ENCODE data around the gene TBL1X.

TBL1X gene

DNA sequence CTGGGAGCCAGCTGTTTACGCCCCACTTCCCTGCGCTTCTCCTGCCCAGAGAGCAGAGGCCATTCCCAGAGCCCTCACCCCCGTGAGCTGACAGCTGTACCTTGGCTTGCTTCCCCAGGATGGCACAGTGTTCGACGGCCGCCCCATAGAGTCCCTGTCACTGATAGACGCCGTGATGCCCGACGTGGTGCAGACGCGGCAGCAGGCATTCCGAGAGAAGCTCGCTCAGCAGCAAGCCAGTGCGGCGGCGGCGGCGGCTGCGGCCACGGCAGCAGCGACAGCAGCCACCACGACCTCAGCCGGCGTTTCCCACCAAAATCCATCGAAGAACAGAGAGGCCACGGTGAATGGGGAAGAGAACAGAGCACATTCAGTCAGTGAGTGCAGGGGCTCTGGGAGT lies 223.0 kb downstream of the TBL1X start:
- no peak for TF ChIP-seq POLR2AphosphoS5 (IDR thresholded peaks at IDR 0.05; ENCODE audit: low read depth, low read length)
- no peak for TF ChIP-seq TAF1 (IDR thresholded peaks at IDR 0.05; ENCODE audit: borderline replicate concordance, insufficient read depth, low read length)
- no peak for TF ChIP-seq SIN3A (IDR thresholded peaks at IDR 0.05; ENCODE audit: borderline replicate concordance, insufficient read depth, low read length)
- TF ChIP-seq, protein P1, sequence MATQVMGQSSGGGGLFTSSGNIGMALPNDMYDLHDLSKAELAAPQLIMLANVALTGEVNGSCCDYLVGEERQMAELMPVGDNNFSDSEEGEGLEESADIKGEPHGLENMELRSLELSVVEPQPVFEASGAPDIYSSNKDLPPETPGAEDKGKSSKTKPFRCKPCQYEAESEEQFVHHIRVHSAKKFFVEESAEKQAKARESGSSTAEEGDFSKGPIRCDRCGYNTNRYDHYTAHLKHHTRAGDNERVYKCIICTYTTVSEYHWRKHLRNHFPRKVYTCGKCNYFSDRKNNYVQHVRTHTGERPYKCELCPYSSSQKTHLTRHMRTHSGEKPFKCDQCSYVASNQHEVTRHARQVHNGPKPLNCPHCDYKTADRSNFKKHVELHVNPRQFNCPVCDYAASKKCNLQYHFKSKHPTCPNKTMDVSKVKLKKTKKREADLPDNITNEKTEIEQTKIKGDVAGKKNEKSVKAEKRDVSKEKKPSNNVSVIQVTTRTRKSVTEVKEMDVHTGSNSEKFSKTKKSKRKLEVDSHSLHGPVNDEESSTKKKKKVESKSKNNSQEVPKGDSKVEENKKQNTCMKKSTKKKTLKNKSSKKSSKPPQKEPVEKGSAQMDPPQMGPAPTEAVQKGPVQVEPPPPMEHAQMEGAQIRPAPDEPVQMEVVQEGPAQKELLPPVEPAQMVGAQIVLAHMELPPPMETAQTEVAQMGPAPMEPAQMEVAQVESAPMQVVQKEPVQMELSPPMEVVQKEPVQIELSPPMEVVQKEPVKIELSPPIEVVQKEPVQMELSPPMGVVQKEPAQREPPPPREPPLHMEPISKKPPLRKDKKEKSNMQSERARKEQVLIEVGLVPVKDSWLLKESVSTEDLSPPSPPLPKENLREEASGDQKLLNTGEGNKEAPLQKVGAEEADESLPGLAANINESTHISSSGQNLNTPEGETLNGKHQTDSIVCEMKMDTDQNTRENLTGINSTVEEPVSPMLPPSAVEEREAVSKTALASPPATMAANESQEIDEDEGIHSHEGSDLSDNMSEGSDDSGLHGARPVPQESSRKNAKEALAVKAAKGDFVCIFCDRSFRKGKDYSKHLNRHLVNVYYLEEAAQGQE (IDR thresholded peaks at IDR 0.05; ENCODE audit: insufficient read depth in 1 of 2, low read depth in 2 of 2, low read length in 2 of 2) = no peak
- TF ChIP-seq FOXP2 (optimal IDR thresholded peaks at IDR 0.05; ENCODE audit: borderline replicate concordance, extremely low read depth, extremely low read length, insufficient read depth) = no peak

DNA sequence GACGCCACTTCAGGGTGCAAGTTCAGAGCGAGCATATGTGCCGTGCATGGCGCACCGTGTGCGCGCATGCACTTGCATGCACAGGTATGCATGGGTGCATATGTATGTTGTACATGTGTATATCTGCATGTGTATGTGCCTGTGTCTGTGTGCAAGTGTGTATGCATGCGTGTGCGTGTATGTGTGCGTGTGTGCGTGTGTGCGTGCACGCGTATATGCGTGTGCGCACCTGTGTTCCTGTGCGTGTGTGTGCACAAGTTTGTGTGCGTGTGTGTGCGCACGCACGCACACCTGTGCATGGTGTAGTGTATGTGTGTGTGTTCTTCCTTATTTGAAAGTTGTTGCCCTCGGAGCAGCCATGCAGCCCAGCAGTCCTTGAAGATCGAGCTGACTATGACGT lies 224.0 kb downstream of the TBL1X start:
- TF ChIP-seq, protein P1 (IDR thresholded peaks at IDR 0.05; ENCODE audit: insufficient read depth in 1 of 2, low read depth in 2 of 2, low read length in 2 of 2) = no peak
- TF ChIP-seq POLR2AphosphoS5 (IDR thresholded peaks at IDR 0.05; ENCODE audit: low read depth, low read length) (no peak), FOXP2 (optimal IDR thresholded peaks at IDR 0.05; ENCODE audit: borderline replicate concordance, extremely low read depth, extremely low read length, insufficient read depth) (no peak), TAF1 (IDR thresholded peaks at IDR 0.05; ENCODE audit: borderline replicate concordance, insufficient read depth, low read length) (no peak), SIN3A (IDR thresholded peaks at IDR 0.05; ENCODE audit: borderline replicate concordance, insufficient read depth, low read length) (no peak)

DNA sequence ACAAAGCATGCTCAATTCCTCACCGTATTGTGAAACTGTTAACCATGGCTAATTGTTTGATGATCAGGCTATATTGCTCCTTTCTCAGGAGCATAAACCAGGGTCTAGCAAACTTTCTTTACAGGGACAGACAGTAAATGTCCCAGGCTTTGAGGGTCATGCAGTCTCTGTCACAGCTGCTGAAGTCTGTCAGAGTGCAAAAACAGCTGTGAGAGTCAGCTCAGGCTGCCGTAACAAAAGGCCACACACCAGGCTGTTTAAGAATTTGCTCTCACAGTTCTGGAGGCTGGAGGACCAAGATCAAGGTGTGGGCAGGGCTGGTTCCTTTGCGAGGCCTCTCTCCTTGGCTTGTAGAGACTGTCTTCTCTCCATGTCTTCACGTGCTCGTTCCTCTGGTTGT lies 225.2 kb downstream of the TBL1X start:
- TF ChIP-seq TAF1 (IDR thresholded peaks at IDR 0.05; ENCODE audit: borderline replicate concordance, insufficient read depth, low read length) (no peak), FOXP2 (optimal IDR thresholded peaks at IDR 0.05; ENCODE audit: borderline replicate concordance, extremely low read depth, extremely low read length, insufficient read depth) (no peak), POLR2AphosphoS5 (IDR thresholded peaks at IDR 0.05; ENCODE audit: low read depth, low read length) (no peak), SIN3A (IDR thresholded peaks at IDR 0.05; ENCODE audit: borderline replicate concordance, insufficient read depth, low read length) (no peak)

- TF ChIP-seq FOXP2 (optimal IDR thresholded peaks at IDR 0.05; ENCODE audit: borderline replicate concordance, extremely low read depth, extremely low read length, insufficient read depth) (no peak), POLR2AphosphoS5 (IDR thresholded peaks at IDR 0.05; ENCODE audit: low read depth, low read length) (no peak), SIN3A (IDR thresholded peaks at IDR 0.05; ENCODE audit: borderline replicate concordance, insufficient read depth, low read length) (no peak), TAF1 (IDR thresholded peaks at IDR 0.05; ENCODE audit: borderline replicate concordance, insufficient read depth, low read length) (no peak)
- TF ChIP-seq, protein P1 (IDR thresholded peaks at IDR 0.05; ENCODE audit: insufficient read depth in 1 of 2, low read depth in 2 of 2, low read length in 2 of 2) = no peak
Measured at GRCh38 chrX:9693307-9694001, 228.6 kb downstream of the TBL1X start.

DNA sequence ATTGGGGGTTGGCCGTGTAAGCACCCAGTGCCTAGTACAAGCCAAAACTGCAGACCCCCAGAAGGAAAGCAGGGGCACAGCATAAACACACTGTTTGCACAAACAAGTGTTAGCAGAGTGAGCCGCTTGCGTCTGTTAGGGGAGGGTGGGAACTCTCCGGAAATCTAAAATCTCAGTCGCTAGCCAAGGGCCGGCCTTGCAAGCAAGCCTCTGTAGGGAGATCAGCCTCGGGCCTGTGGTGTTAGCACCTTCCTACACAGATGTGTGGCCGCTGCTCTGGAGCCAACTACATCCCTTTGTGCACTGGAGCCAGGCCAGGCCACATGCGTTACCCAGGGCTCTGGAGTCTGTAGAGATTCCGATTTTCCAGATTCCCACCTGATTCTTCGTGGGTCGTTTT lies 233.7 kb downstream of the TBL1X start:
- TF ChIP-seq FOXP2 (optimal IDR thresholded peaks at IDR 0.05; ENCODE audit: borderline replicate concordance, extremely low read depth, extremely low read length, insufficient read depth) = no peak
- no peak for TF ChIP-seq SIN3A (IDR thresholded peaks at IDR 0.05; ENCODE audit: borderline replicate concordance, insufficient read depth, low read length)
- TF ChIP-seq, protein P1 (IDR thresholded peaks at IDR 0.05; ENCODE audit: insufficient read depth in 1 of 2, low read depth in 2 of 2, low read length in 2 of 2) = no peak
- TF ChIP-seq TAF1 (IDR thresholded peaks at IDR 0.05; ENCODE audit: borderline replicate concordance, insufficient read depth, low read length) = no peak
- no peak for TF ChIP-seq POLR2AphosphoS5 (IDR thresholded peaks at IDR 0.05; ENCODE audit: low read depth, low read length)
